OCI-LY3 (cell line): ENCODE results near the gene FANK1.

Experiments
- H2AFZ ChIP-seq: fragments of 200-600, 300-600 bp; shearing (Covaris generic); 2 replicates; pipeline ENCODE4 v1.6.0; 2014; ENCODE audit warnings: antibody characterized with exemption, low read depth, low read length
- H3K27ac ChIP-seq: fragments of 200-600, 300-600 bp; sonication (generic); 2 replicates; pipeline ENCODE4 v1.5.1; 2014; ENCODE audit warnings: mild to moderate bottlenecking, low read length, moderate library complexity, mixed read lengths
- H3K27me3 ChIP-seq: fragments of 200-600, 300-600 bp; sonication (generic); 2 replicates; pipeline ENCODE4 v1.6.1; 2014; ENCODE audit warnings: low read depth, low read length, mixed read lengths
- H3K36me3 ChIP-seq: fragments of 200-600, 300-600 bp; sonication (generic); replicated peaks from 2 replicates; pipeline ENCODE3; 2014; ENCODE audit warnings: low read depth, low read length, mixed read lengths
- H3K4me1 ChIP-seq: fragments of 300-600, 200-600 bp; sonication (generic); 2 replicates; pipeline ENCODE4 v1.6.1; 2014; ENCODE audit warnings: low read length, mixed read lengths
- H3K4me2 ChIP-seq: fragments of 200-600, 300-600 bp; sonication (generic); 2 replicates; pipeline ENCODE4 v1.6.1; 2014; ENCODE audit warnings: low read length, mixed read lengths
- H3K4me3 ChIP-seq: fragments of 300-600, 200-600 bp; sonication (generic); 2 replicates; pipeline ENCODE4 v1.5.1; 2014; ENCODE audit warnings: antibody characterized with exemption, mild to moderate bottlenecking, low read length, moderate library complexity
- H3K79me2 ChIP-seq: fragments of 300-600, 200-600 bp; shearing (Covaris generic); 2 replicates; pipeline ENCODE4 v1.6.1; 2014; ENCODE audit warnings: mild to moderate bottlenecking, low read length, mixed read lengths
- H3K9ac ChIP-seq: fragments of 300-600, 200-600 bp; shearing (Covaris generic); 2 replicates; pipeline ENCODE4 v1.6.0; 2014; ENCODE audit warnings: mild to moderate bottlenecking, low read length, moderate library complexity
- H3K9me3 ChIP-seq: fragments of 200-600, 300-600 bp; shearing (Covaris generic); 2 replicates; pipeline ENCODE4 v1.6.1; 2014; ENCODE audit warnings: low read length, mixed read lengths; ENCODE audit not compliant: insufficient read depth
- H4K20me1 ChIP-seq: fragments of 200-600, 300-600 bp; sonication (generic); 2 replicates; pipeline ENCODE4 v1.6.1; 2016; ENCODE audit warnings: low read length, mixed read lengths; ENCODE audit not compliant: insufficient read depth
- EZH2phosphoT487 ChIP-seq: fragments of 200-600 bp; shearing (Covaris generic); IDR thresholded peaks from 2 replicates; pipeline ENCODE4 v1.6.1; 2018; ENCODE audit warnings: antibody characterized with exemption, mixed run types, low read depth
- TF ChIP-seq, protein P1 (sequence below): fragments of 200-600, 300-600 bp; sonication (generic); IDR thresholded peaks from 2 replicates; pipeline ENCODE4 v1.5.1; 2014; ENCODE audit warnings: antibody characterized with exemption, low read length, low read depth

Gene FANK1

DNA sequence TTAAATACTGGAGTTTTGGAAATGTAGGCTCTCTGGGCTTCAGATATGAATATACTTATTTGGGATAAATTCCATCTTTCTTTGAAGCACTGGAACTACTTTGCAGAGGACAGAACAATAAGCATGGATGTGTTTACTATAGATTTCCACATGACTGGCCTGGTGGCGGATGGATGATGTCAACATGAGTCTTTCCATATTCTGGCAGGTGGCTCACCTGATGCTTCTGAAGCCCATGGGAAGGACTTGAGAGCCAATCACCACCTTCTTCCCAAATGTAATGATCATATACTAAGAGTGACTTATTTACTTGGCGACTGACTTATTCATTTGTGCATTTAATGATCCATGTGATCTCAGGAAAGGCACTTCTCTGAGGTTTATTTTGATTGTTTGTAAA, 110.5 kb downstream of the FANK1 start:
- no peak overlapping the region for H2AFZ ChIP-seq
- no peaks in the 10 kb centered on the region for H3K9me3 ChIP-seq
- no peaks in the 10 kb centered on the region for H3K27me3 ChIP-seq
- no peak for TF ChIP-seq EZH2phosphoT487
- TF ChIP-seq, protein P1, sequence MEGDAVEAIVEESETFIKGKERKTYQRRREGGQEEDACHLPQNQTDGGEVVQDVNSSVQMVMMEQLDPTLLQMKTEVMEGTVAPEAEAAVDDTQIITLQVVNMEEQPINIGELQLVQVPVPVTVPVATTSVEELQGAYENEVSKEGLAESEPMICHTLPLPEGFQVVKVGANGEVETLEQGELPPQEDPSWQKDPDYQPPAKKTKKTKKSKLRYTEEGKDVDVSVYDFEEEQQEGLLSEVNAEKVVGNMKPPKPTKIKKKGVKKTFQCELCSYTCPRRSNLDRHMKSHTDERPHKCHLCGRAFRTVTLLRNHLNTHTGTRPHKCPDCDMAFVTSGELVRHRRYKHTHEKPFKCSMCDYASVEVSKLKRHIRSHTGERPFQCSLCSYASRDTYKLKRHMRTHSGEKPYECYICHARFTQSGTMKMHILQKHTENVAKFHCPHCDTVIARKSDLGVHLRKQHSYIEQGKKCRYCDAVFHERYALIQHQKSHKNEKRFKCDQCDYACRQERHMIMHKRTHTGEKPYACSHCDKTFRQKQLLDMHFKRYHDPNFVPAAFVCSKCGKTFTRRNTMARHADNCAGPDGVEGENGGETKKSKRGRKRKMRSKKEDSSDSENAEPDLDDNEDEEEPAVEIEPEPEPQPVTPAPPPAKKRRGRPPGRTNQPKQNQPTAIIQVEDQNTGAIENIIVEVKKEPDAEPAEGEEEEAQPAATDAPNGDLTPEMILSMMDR, result no peak
- H3K27ac ChIP-seq, result no peak overlapping the region
- no peak overlapping the region for H3K4me2 ChIP-seq
- H3K36me3 ChIP-seq, result no peaks in the 10 kb centered on the region
- no peak overlapping the region for H3K9ac ChIP-seq
- H3K4me3 ChIP-seq, result no peak overlapping the region
- peaks cover 15% of the 10 kb centered on the region for H3K4me1 ChIP-seq
- no peaks in the 10 kb centered on the region for H3K79me2 ChIP-seq
- no peaks in the 10 kb centered on the region for H4K20me1 ChIP-seq

DNA sequence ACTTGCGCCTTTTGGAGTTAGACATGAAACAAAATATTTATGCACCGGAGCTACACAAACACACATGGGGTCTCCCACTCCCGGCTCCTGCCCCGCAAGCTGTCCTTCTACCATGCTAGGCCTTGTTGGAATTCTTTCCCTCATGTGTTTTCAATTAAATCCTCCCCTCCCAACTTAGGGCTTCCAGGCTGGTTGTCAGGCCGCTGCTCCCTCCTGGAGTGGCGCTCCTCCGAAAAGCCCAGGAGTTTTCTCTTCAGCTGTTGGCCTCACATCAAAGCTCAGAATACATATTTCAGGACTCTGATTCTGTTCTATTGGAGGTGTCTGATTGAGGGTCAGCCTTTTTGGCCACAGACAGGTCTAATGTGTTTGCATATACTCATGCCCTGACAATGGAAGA, 113.3 kb downstream of the FANK1 start:
- Histone ChIP-seq H4K20me1 (no peaks in the 10 kb centered on the region), H3K4me3 (no peak overlapping the region), H3K79me2 (no peaks in the 10 kb centered on the region), H3K4me1 (peaks cover 25% of the 10 kb centered on the region), H2AFZ (no peak overlapping the region), H3K36me3 (no peaks in the 10 kb centered on the region), H3K4me2 (no peak overlapping the region), H3K9me3 (no peaks in the 10 kb centered on the region), H3K27me3 (no peaks in the 10 kb centered on the region), H3K27ac (no peak overlapping the region), H3K9ac (no peak overlapping the region)
- TF ChIP-seq EZH2phosphoT487, result no peak
- TF ChIP-seq, protein P1, result no peak

DNA sequence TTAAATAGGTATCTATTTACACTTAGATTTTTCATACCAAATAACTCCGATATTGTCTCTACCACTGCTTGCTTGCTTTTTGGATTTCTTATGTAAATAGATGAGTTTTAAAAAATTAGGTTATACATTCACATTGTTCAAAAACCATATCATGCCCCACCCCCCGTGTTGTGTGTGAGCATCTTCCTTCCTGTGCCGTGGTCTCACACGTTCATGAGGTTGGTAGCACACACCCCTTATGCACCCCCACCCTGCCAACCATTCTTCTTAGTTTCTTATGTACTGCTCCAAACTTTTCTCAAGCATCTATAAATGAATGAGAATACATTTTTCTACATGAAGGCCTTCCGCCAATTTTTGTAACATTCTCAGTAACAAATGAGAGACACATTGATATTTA, 115.6 kb downstream of the FANK1 start:
- TF ChIP-seq, protein P1, result no peak
- TF ChIP-seq EZH2phosphoT487, result no peak
- Histone ChIP-seq H4K20me1 (no peaks in the 10 kb centered on the region), H3K9ac (no peak overlapping the region), H2AFZ (no peak overlapping the region), H3K9me3 (no peaks in the 10 kb centered on the region), H3K4me3 (no peak overlapping the region), H3K79me2 (no peaks in the 10 kb centered on the region), H3K4me2 (no peak overlapping the region), H3K27me3 (no peaks in the 10 kb centered on the region), H3K36me3 (no peaks in the 10 kb centered on the region), H3K27ac (no peak overlapping the region), H3K4me1 (peaks cover 25% of the 10 kb centered on the region)

DNA sequence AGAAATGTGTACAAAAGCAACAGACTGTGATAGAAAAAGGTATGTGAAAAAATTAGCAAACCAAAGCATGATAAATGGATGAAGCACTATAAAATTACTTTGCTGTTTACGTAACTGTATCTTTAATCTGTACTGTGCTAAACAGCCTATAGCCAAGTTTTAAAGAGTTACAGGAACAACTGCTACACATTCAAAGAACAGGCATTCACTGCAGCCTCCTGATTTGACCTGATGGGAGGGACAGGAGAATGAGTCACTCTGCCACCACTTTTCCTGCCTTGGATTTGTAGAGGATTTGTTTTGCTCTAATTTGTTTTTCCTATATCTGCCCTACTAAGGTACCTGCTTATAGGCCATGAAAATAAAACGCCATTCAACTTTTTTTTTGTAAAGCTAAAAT, 116.1 kb downstream of the FANK1 start:
- H3K27ac ChIP-seq, result no peak overlapping the region

More for the DNA sequence above, 116.1 kb downstream of the FANK1 start:
- H3K27me3 ChIP-seq, result no peaks in the 10 kb centered on the region
- no peaks in the 10 kb centered on the region for H3K9me3 ChIP-seq
- no peak overlapping the region for H3K4me2 ChIP-seq
- H3K79me2 ChIP-seq, result no peaks in the 10 kb centered on the region
- H4K20me1 ChIP-seq, result no peaks in the 10 kb centered on the region
- peaks cover 25% of the 10 kb centered on the region for H3K4me1 ChIP-seq
- TF ChIP-seq, protein P1, result no peak
- TF ChIP-seq EZH2phosphoT487, result no peak
- no peaks in the 10 kb centered on the region for H3K36me3 ChIP-seq
- no peak overlapping the region for H2AFZ ChIP-seq
- no peak overlapping the region for H3K4me3 ChIP-seq
- no peak overlapping the region for H3K9ac ChIP-seq
